ENCODE results near the gene IGFBP3. TPM values are rescaled to one million over a fixed set of nuclear protein-coding genes. Genes with fewer than 3 reads are reported as not detected.

The IGFBP3 gene
- total RNA-seq, 6 experiments from 2014 or later = 85.9 to 321 (median 183) TPM

DNA sequence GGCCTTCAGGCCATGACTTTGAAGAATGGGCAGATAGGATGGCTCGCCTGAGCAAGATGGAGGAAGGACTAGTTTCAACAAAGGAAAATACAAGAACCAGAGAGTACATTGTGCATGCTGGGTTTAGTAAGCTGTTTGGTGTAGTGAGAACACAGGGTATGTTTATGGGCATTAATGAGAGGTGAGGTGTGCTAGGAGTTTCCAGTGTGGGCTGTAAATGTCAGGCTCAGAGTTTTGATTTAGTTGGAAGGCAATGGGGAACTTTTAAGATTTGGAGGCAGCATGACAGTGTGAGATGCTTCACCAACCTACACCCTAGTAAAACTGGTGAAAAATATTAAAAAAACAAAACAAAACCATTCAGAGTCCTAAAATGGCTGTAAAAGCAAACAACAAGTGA, 19.5 kb downstream of the IGFBP3 start:
- H3K27me3 ChIP-seq = no peaks in the 10 kb centered on the region
- ATAC-seq (no peak), DNase-seq (no peak)
- intact Hi-C loops (cut with DNase I) = no loop called here
- 90% methylated on average over 1 of the region's 1 CpG for WGBS (ENCODE audit: insufficient coverage, low coverage, low lambda C conversion rate, missing lambda C conversion rate)
- H3K4me1 ChIP-seq = no peaks in the 10 kb centered on the region
- H3K27ac ChIP-seq = no peak overlapping the region
- H3K36me3 ChIP-seq = no peaks in the 10 kb centered on the region
- no peaks in the 10 kb centered on the region for H3K9me3 ChIP-seq
- no peak for TF ChIP-seq POLR2A (IDR thresholded peaks at IDR 0.05)
- TF ChIP-seq, protein P1, sequence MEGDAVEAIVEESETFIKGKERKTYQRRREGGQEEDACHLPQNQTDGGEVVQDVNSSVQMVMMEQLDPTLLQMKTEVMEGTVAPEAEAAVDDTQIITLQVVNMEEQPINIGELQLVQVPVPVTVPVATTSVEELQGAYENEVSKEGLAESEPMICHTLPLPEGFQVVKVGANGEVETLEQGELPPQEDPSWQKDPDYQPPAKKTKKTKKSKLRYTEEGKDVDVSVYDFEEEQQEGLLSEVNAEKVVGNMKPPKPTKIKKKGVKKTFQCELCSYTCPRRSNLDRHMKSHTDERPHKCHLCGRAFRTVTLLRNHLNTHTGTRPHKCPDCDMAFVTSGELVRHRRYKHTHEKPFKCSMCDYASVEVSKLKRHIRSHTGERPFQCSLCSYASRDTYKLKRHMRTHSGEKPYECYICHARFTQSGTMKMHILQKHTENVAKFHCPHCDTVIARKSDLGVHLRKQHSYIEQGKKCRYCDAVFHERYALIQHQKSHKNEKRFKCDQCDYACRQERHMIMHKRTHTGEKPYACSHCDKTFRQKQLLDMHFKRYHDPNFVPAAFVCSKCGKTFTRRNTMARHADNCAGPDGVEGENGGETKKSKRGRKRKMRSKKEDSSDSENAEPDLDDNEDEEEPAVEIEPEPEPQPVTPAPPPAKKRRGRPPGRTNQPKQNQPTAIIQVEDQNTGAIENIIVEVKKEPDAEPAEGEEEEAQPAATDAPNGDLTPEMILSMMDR (IDR thresholded peaks at IDR 0.05) = no peak
- H3K4me3 ChIP-seq = no peak overlapping the region

DNA sequence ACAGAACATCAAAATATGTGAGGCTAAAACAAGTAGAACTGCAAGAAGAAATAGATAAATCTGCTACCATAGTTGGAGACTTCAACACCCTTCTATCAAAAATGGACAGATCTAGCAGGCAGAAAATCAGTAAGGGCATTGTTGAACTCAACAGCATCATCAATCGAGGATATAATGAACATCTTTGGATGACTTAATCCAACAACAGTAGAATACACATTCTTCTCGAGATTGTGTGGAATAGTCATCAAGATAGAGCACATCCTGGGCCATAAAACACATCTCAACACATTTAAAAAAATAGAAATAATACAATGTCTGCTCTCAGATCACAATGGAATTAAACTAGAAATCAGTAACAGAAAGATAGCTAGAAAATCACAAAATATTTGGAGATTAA, 22.9 kb downstream of the IGFBP3 start:
- intact Hi-C loops (cut with DNase I) = no loop called here
- no peaks in the 10 kb centered on the region for H3K4me1 ChIP-seq
- no peak overlapping the region for H3K4me3 ChIP-seq
- ATAC-seq = no peak
- no peaks in the 10 kb centered on the region for H3K27me3 ChIP-seq
- 64% methylated on average over 2 of the region's 2 CpGs for WGBS (ENCODE audit: insufficient coverage, low coverage, low lambda C conversion rate, missing lambda C conversion rate)
- H3K9me3 ChIP-seq = no peaks in the 10 kb centered on the region
- TF ChIP-seq, protein P1 (IDR thresholded peaks at IDR 0.05) = no peak
- no peak for TF ChIP-seq POLR2A (IDR thresholded peaks at IDR 0.05)
- peaks cover 0 to 2% (median 0%) of the 10 kb centered on the region in 4 donors for H3K36me3 ChIP-seq
- H3K27ac ChIP-seq = no peak overlapping the region
- no peak for DNase-seq

- H3K9me3 ChIP-seq = no peaks in the 10 kb centered on the region
- H3K4me3 ChIP-seq = no peak overlapping the region
- ATAC-seq (no peak), DNase-seq (no peak)
- H3K36me3 ChIP-seq = peaks cover 0 to 12% (median 0%) of the 10 kb centered on the region in 4 donors
- H3K27me3 ChIP-seq = no peaks in the 10 kb centered on the region
- intact Hi-C loops (cut with DNase I) = no loop called here
- WGBS (ENCODE audit: insufficient coverage, low coverage, low lambda C conversion rate, missing lambda C conversion rate) = 100% methylated on average over 1 of the region's 1 CpG
- no peak overlapping the region for H3K27ac ChIP-seq
- TF ChIP-seq POLR2A (IDR thresholded peaks at IDR 0.05) = no peak
- TF ChIP-seq, protein P1 (IDR thresholded peaks at IDR 0.05) = no peak
- H3K4me1 ChIP-seq = no peaks in the 10 kb centered on the region
Measured at GRCh38 chr7:45897042-45897690, 23.9 kb downstream of the IGFBP3 start.

DNA sequence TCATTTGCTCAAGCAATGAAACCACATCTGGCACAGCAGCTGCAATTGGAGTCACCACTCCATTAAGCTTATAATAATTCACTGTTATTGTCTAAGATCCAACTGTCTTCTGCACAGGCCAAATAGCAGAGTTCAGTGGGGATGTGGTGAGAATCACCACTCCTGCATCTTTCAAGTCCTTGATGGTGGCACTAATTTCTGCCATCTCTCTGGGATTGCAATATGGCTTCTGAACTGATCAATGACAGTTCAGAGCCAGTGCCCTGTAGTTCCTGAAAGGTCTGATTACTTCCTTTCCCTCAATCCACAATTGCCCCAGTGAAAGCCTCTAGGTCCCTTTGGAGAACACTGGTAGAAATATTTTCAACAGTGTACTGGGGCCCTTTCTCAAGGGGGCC, 26.4 kb downstream of the IGFBP3 start:
- Histone ChIP-seq H3K4me1 (peaks cover 0 to 1% (median 0%) of the 10 kb centered on the region in 4 donors), H3K27me3 (no peaks in the 10 kb centered on the region), H3K4me3 (no peak overlapping the region), H3K9me3 (no peaks in the 10 kb centered on the region), H3K27ac (no peak overlapping the region), H3K36me3 (peaks cover 0 to 31% (median 7%) of the 10 kb centered on the region in 4 donors)
- TF ChIP-seq, protein P1 (IDR thresholded peaks at IDR 0.05) = no peak
- no peak for TF ChIP-seq POLR2A (IDR thresholded peaks at IDR 0.05)
- DNase-seq (no peak), ATAC-seq (peak in 1 of 4 donors; percentile 3)
- intact Hi-C loops (cut with DNase I) = no loop called here

Data from right lobe of liver (tissue), 6 donors.